SIG-M5 (cell line): ENCODE data around the gene KCNK15.
"Not testable (repeated sequence)": the region's sequence is repeated elsewhere in the genome, so short reads cannot be mapped to it uniquely, and the experiment has no call there.

ENCODE experiments used
- DNase-seq: peaks from one replicate; lab custom pipeline; 2025; lab: John Stamatoyannopoulos, UW

KCNK15 gene

GRCh38 chr20:44759595-44759994 lies 13.9 kb downstream of the KCNK15 start:
- no peak for DNase-seq

- no peak for DNase-seq
Measured at GRCh38 chr20:44761423-44761822, 15.8 kb downstream of the KCNK15 start.

- no peak for DNase-seq
Measured at GRCh38 chr20:44762466-44763140, 16.9 kb downstream of the KCNK15 start.

GRCh38 chr20:44763798-44764197 lies 18.1 kb downstream of the KCNK15 start:
- DNase-seq, result not testable (repeated sequence)

- no peak for DNase-seq
Measured at GRCh38 chr20:44765091-44765490, 19.4 kb downstream of the KCNK15 start.

GRCh38 chr20:44765701-44766347 lies 20.2 kb downstream of the KCNK15 start:
- DNase-seq, result no peak

- no peak for DNase-seq
Measured at GRCh38 chr20:44768256-44768655, 22.6 kb downstream of the KCNK15 start.

- no peak for DNase-seq
Measured at GRCh38 chr20:44768854-44769480, 23.3 kb downstream of the KCNK15 start.

GRCh38 chr20:44769481-44769863 lies 23.8 kb downstream of the KCNK15 start:
- DNase-seq, result no peak

- DNase-seq, result no peak
Measured at GRCh38 chr20:44770484-44771171, 25.0 kb downstream of the KCNK15 start.

GRCh38 chr20:44771172-44771535 lies 25.5 kb downstream of the KCNK15 start:
- no peak for DNase-seq

GRCh38 chr20:44772636-44773035 lies 27.0 kb downstream of the KCNK15 start:
- no peak for DNase-seq

GRCh38 chr20:44773070-44773829 lies 27.6 kb downstream of the KCNK15 start:
- no peak for DNase-seq

GRCh38 chr20:44776980-44777379 lies 31.3 kb downstream of the KCNK15 start:
- no peak for DNase-seq

GRCh38 chr20:44780226-44780625 lies 34.6 kb downstream of the KCNK15 start:
- DNase-seq, result no peak

- no peak for DNase-seq
Measured at GRCh38 chr20:44781118-44781517, 35.5 kb downstream of the KCNK15 start.

GRCh38 chr20:44781791-44782190 lies 36.1 kb downstream of the KCNK15 start:
- no peak for DNase-seq

- no peak for DNase-seq
Measured at GRCh38 chr20:44784688-44785087, 39.0 kb downstream of the KCNK15 start.

- no peak for DNase-seq
Measured at GRCh38 chr20:44785768-44786167, 40.1 kb downstream of the KCNK15 start.

GRCh38 chr20:44787299-44787698 lies 41.6 kb downstream of the KCNK15 start:
- DNase-seq, result no peak

- no peak for DNase-seq
Measured at GRCh38 chr20:44788706-44789456, 43.2 kb downstream of the KCNK15 start.
